GM12878 (cell line): ENCODE data around the gene ORAI3. TPM values are rescaled to one million over a fixed set of nuclear protein-coding genes. Genes with fewer than 3 reads are reported as not detected.
"Not testable (repeated sequence)": the region's sequence is repeated elsewhere in the genome, so short reads cannot be mapped to it uniquely, and the experiment has no call there.

Source experiments
- ATAC-seq: fragments of 200-7000 bp; cut with Tn5 transposase; 3 replicates; pipeline ENCODE4 v1.9.1; 2020; ENCODE audit warnings: mild to moderate bottlenecking, moderate library complexity
- BruUV-seq: library from RNA; stranded (reverse); fragments of 400-500 nt; replicated peaks from 2 replicates; lab custom pipeline; 2021; lab: Mats Ljungman, UMichigan
- CTCF ChIA-PET: fragments of 300-600 bp; sonication (Branson Sonifier 250); formaldehyde crosslinking; extraction: SDS; loops from one replicate; lab custom pipeline; 2021; ENCODE audit warnings: inconsistent platforms; lab: Yijun Ruan, JAX
- POLR2A ChIA-PET: fragments of 350-600 bp; formaldehyde crosslinking; extraction: SDS; loops from one replicate; lab custom pipeline; 2021; ENCODE audit warnings: inconsistent platforms; lab: Charles Lee
- RAD21 ChIA-PET: fragments of 300-600 bp; sonication (Branson Sonifier 250); formaldehyde crosslinking; loops from one replicate; lab custom pipeline; 2023; ENCODE audit warnings: antibody characterized with exemption; ENCODE audit not compliant: unreplicated experiment; lab: Charles Lee
- SMC1A ChIA-PET: fragments of 300-600 bp; sonication (Branson Sonifier 250); formaldehyde crosslinking; loops from one replicate; lab custom pipeline; 2023; ENCODE audit not compliant: unreplicated experiment, uncharacterized antibody; lab: Charles Lee
- DNase-seq: peaks from one replicate; pipeline ENCODE4 v3.0.0-alpha.2; 2011; ENCODE audit warnings: low read depth, low spot score
- FAIRE-seq: peaks from 3 replicates; lab custom pipeline; 2011; peaks lifted over from hg19 to GRCh38; lab: Jason Lieb, UNC
- H2AFZ ChIP-seq: 2 replicates; pipeline ENCODE4 v1.6.0; 2011; ENCODE audit warnings: low read depth, low read length, control low read depth; ENCODE audit not compliant: control insufficient read depth
- H3K27ac ChIP-seq: 2 replicates; pipeline ENCODE4 v1.5.1; 2011; ENCODE audit warnings: control low read depth; ENCODE audit not compliant: control insufficient read depth, insufficient read depth
- H3K27me3 ChIP-seq, 2 experiments: replicated peaks in 1 of 2; 2 replicates each; pipeline versions ENCODE4 v1.6.0 to v1.6.1; 2011; ENCODE audit warnings: low read length in 1 of 2; ENCODE audit not compliant: control insufficient read depth in 2 of 2, insufficient read depth in 2 of 2
- H3K36me3 ChIP-seq, 2 experiments: 2 replicates each; pipeline ENCODE4 v1.5.1; 2011; ENCODE audit warnings: low read length in 1 of 2; ENCODE audit not compliant: control insufficient read depth in 2 of 2, insufficient read depth in 2 of 2
- H3K4me1 ChIP-seq: 2 replicates; pipeline ENCODE4 v1.6.1; 2011; ENCODE audit warnings: mild to moderate bottlenecking, low read length, moderate library complexity, mixed read lengths; ENCODE audit not compliant: control insufficient read depth, insufficient read depth
- H3K4me2 ChIP-seq: 2 replicates; pipeline ENCODE4 v1.6.0; 2011; ENCODE audit warnings: control low read depth; ENCODE audit not compliant: control insufficient read depth, insufficient read depth
- H3K4me3 ChIP-seq: fragments of 200-600 bp; sonication (generic); 2 replicates; pipeline ENCODE4 v1.5.1; 2016
- H3K79me2 ChIP-seq: 2 replicates; pipeline ENCODE4 v1.6.0; 2011; ENCODE audit warnings: low read length; ENCODE audit not compliant: control insufficient read depth, insufficient read depth
- H3K9ac ChIP-seq: 2 replicates; pipeline ENCODE4 v1.8.0; 2011; ENCODE audit warnings: low read length, control low read depth, mixed read lengths; ENCODE audit not compliant: control insufficient read depth, insufficient read depth
- H3K9me3 ChIP-seq: replicated peaks from 3 replicates; pipeline ENCODE4 v1.5.1; 2011; ENCODE audit warnings: mild to moderate bottlenecking, low read length; ENCODE audit not compliant: control insufficient read depth, insufficient read depth
- H4K20me1 ChIP-seq: 2 replicates; pipeline ENCODE4 v1.6.0; 2011; ENCODE audit not compliant: control insufficient read depth, insufficient read depth
- CBFB ChIP-seq: IDR thresholded peaks from 2 replicates; pipeline ENCODE4 v1.6.1; 2016; ENCODE audit warnings: antibody characterized with exemption, low read depth
- CBX5 ChIP-seq: sonication (generic); IDR thresholded peaks from 2 replicates; pipeline ENCODE4 v1.6.1; 2016; ENCODE audit warnings: low read depth, moderate library complexity, mild to moderate bottlenecking, inconsistent platforms
- CHD1 ChIP-seq: IDR thresholded peaks from 2 replicates; pipeline ENCODE4 v1.6.1; 2012; ENCODE audit warnings: low read depth, low read length, improper control_type of control experiment
- CREB1 ChIP-seq: IDR thresholded peaks from 2 replicates; pipeline ENCODE4 v1.6.1; 2012; ENCODE audit warnings: low read depth, mild to moderate bottlenecking, inconsistent platforms
- ETV6 ChIP-seq, 2 experiments: fragments of 450-650 bp in 1 of 2; IDR thresholded peaks in 1 of 2; conservative IDR thresholded peaks in 1 of 2; 2 replicates each; pipeline ENCODE4 v1.6.1; 2014; ENCODE audit warnings: antibody characterized with exemption in 1 of 2, borderline replicate concordance in 1 of 2, low read depth in 1 of 2, mild to moderate bottlenecking in 1 of 2, moderate library complexity in 1 of 2
- HDAC2 ChIP-seq: fragments of 200-600 bp; sonication (generic); IDR thresholded peaks from 2 replicates; pipeline ENCODE4 v1.6.1; 2017
- MTA2 ChIP-seq: fragments of 450-650 bp; IDR thresholded peaks from 2 replicates; pipeline ENCODE4 v1.6.1; 2016; ENCODE audit warnings: low read depth, mild to moderate bottlenecking, moderate library complexity
- NFIC ChIP-seq: IDR thresholded peaks from 2 replicates; pipeline ENCODE4 v1.6.1; 2012; ENCODE audit warnings: low read depth, mild to moderate bottlenecking, inconsistent platforms, low read length, moderate library complexity
- NFYB ChIP-seq: IDR thresholded peaks from 2 replicates; pipeline ENCODE4 v1.6.1; 2011; ENCODE audit warnings: low read depth, mild to moderate bottlenecking, low read length, improper control_type of control experiment, moderate library complexity; ENCODE audit not compliant: insufficient read depth
- PML ChIP-seq: IDR thresholded peaks from 2 replicates; pipeline ENCODE4 v1.6.1; 2012; ENCODE audit warnings: low read length, inconsistent platforms
- RAD51 ChIP-seq: fragments of 450-650 bp; IDR thresholded peaks from 2 replicates; pipeline ENCODE4 v1.6.1; 2016; ENCODE audit warnings: moderate library complexity, mild to moderate bottlenecking, inconsistent platforms
- RB1 ChIP-seq: fragments of 450-650 bp; formaldehyde crosslinking; IDR thresholded peaks from 2 replicates; pipeline ENCODE4 v1.6.1; 2017; ENCODE audit warnings: mild to moderate bottlenecking, borderline replicate concordance
- RFX5 ChIP-seq: IDR thresholded peaks from 2 replicates; pipeline ENCODE4 v1.6.1; 2011; ENCODE audit warnings: low read depth, low read length, improper control_type of control experiment
- SPI1 ChIP-seq: IDR thresholded peaks from 2 replicates; pipeline ENCODE4 v1.6.1; 2011; ENCODE audit warnings: low read depth, mild to moderate bottlenecking, low read length, moderate library complexity, borderline replicate concordance; ENCODE audit not compliant: insufficient read depth
- SREBF2 ChIP-seq: IDR thresholded peaks from 2 replicates; pipeline ENCODE4 v1.6.1; 2012; ENCODE audit warnings: mild to moderate bottlenecking, low read length
- ZBED1 ChIP-seq: IDR thresholded peaks from 2 replicates; pipeline ENCODE4 v1.6.1; 2016; ENCODE audit warnings: borderline replicate concordance
- ZNF217 ChIP-seq: fragments of 450-650 bp; IDR thresholded peaks from 2 replicates; pipeline ENCODE4 v1.6.1; 2017; ENCODE audit warnings: antibody characterized with exemption, mild to moderate bottlenecking
- ZNF24 ChIP-seq: fragments of 450-650 bp; IDR thresholded peaks from 2 replicates; pipeline ENCODE4 v1.6.1; 2017; ENCODE audit warnings: antibody characterized with exemption, mild to moderate bottlenecking
- ZNF274 ChIP-seq: IDR thresholded peaks from one replicate; pipeline ENCODE4 v1.8.0; 2011; ENCODE audit not compliant: insufficient read length, insufficient read depth
- WGBS: methylation state at CpG from one replicate; pipeline ENCODE4 v1.1.6; 2016; ENCODE audit warnings: low lambda C conversion rate; ENCODE audit not compliant: insufficient replicate concordance, insufficient coverage; ENCODE audit errors: missing lambda C conversion rate; 5-methylcytosine and 5-hydroxymethylcytosine counted together
- in situ Hi-C: fragments of 300-500 bp; cut with MboI; formaldehyde crosslinking; loops from 9 replicates; pipeline ENCODE4 v1.14.3; 2018; ENCODE audit warnings: mixed read lengths
- intact Hi-C: fragments of 100-400 bp; cut with micrococcal nuclease; formaldehyde crosslinking; loops from one replicate; pipeline ENCODE4 v1.14.2; 2022; ENCODE audit not compliant: unreplicated experiment
- polyA plus RNA-seq, 11 experiments: library from polyadenylated mRNA; depleted of rRNA in 4 of 11; unstranded in 6 of 11; stranded (reverse) in 5 of 11; fragments of >200 nt; fragmentation: Nextera tagmentation in 4 of 11; fragmentation: Illumina TruSeq in 1 of 11; extraction: Ambion mirVana in 4 of 11; extraction: Trizol in 1 of 11; gene quantifications; 1 replicate in 1 of 11; 2 replicates in 10 of 11; pipeline versions ENCODE4 v1.2.1 to v1.2.3, GENCODE V29; 2011 to 2016; ENCODE audit warnings: inconsistent platforms in 2 of 11, missing spikeins in 2 of 11, low read depth in 1 of 11
- total RNA-seq, 4 experiments: library from RNA; depleted of rRNA in 3 of 4; stranded (reverse); fragments of >200 nt in 3 of 4; fragmentation: Illumina TruSeq in 1 of 4; extraction: Trizol in 1 of 4; gene quantifications; 2 replicates each; pipeline versions ENCODE4 v1.2.1 to v1.2.3, GENCODE V29; 2013 to 2021

Gene ORAI3
- total and polyA plus RNA-seq, 10 of the 15 experiments (the other 5 are each of a cell fraction or from before 2014, with no cell fraction given), result 3.4 to 21.9 (median 16.2) TPM

DNA sequence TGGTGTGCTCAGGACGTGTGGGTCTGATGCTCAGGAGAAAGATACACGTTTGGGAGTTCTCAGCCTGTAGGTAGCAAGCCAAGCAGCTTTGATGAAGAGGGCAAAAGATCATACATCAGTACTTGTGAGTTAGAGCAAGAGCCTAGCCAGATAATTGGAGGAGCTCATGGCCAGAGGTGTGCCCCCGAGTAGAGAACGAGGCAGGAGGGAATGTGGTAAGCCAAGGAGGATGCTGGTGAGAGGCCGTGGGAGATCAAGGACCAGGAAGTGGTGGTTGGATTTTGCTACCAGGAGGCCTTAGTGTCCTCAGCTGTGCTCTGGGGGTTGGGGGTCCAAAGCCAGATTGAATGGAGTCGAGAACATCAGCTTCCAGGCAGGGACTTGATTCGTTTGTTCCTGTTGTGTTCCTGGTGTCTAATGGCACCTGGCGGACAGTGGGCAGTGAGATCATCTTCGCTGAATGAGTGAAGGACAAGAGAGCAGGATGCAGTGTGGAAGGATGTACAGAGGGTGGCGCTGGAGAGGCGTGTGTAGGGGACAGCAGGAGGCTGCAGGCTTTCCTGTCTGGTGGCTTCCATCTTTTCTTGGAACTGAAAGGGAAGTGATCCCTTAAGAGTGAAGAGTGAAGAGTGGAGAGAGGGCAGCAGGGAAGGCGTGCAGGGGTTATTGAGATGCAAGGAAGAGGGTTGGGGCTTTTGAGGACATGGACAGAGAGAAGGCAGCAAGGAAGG, 13.9 kb upstream of the ORAI3 start (continued):
- TF ChIP-seq MTA2, result no peak
- no peak for TF ChIP-seq CREB1
- TF ChIP-seq SREBF2, result no peak
- no peak for TF ChIP-seq NFYB
- TF ChIP-seq ZNF274, result no peak
- TF ChIP-seq CHD1, result no peak
- no peak; the same call in 1 of the 2 replicates for TF ChIP-seq ZNF24
- TF ChIP-seq NFIC, result no peak
- TF ChIP-seq CBX5, result no peak

DNA sequence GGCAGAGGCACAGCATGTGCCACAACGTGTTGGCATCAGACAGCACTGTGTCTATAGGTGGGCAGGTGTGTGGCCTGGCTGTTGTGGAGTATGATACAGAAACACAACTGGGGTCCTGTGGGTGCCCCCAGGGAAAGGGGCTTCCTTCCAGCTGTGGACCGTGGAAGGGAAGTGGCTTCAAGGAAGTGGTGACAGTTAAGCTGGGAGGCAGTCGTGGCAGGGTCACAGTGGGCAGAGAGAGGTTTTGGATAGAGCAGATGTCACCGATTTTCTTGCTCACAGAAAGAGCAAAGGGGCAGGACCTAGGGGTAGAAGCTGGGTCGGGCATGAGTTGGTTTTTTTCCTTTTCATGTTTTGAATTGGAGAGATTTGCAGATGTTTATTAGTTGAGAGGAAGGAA, 11.2 kb upstream of the ORAI3 start:
- in situ Hi-C loops (no loop called here), intact Hi-C loops (no loop called here)
- Histone ChIP-seq H3K4me1 (peaks cover 9% of the 10 kb centered on the region), H3K36me3 (peaks cover 0 to 4% of the 10 kb centered on the region in 2 experiments; a peak in 2 of 4 replicates), H3K9me3 (no peaks in the 10 kb centered on the region), H3K9ac (no peak overlapping the region), H3K4me2 (no peak overlapping the region), H3K27ac (no peak overlapping the region), H4K20me1 (no peaks in the 10 kb centered on the region), H3K4me3 (no peak overlapping the region), H3K79me2 (no peaks in the 10 kb centered on the region)
- POLR2A ChIA-PET, result interaction anchor here (0.6 kb wide), 1 partner anchor 22 kb away, joined by 5 read pairs; no protein-coding TSS in a partner anchor
- DNase-seq, result no peak
- BruUV-seq, result no TSS peak
- 47% methylated on average over 5 of the region's 5 CpGs for WGBS
- no peak for ATAC-seq
- CTCF ChIA-PET, result interaction anchor here (1.5 to 4.0 kb wide), 3 partner anchors 10 to 93 kb away, joined by 3 to 14 read pairs (median 7); no protein-coding TSS in a partner anchor
- no peak for TF ChIP-seq RAD51
- TF ChIP-seq ZBED1, result no peak
- TF ChIP-seq RB1, result no peak
- no peak for TF ChIP-seq HDAC2
- TF ChIP-seq SPI1, result no peak
- no peak for TF ChIP-seq CBFB
- TF ChIP-seq ETV6 (conservative IDR thresholded peaks at IDR 0.05 in 1 of 2, IDR thresholded peaks at IDR 0.05 in 1 of 2; ENCODE audit: borderline replicate concordance in 1 of 2, low read depth in 1 of 2), result no peak
- TF ChIP-seq ZNF217, result no peak
- no peak for TF ChIP-seq RFX5
- no peak for TF ChIP-seq PML
- TF ChIP-seq, all 136 proteins: peak for 0
- ChIA-PET SMC1A (no interaction called here), RAD21 (interaction anchor here (0.6 kb wide), 1 partner anchor 205 kb away, joined by 3 read pairs; no protein-coding TSS in a partner anchor)
- Histone ChIP-seq H2AFZ (no peak overlapping the region), H3K27me3 (no peaks in the 10 kb centered on the region)
- FAIRE-seq, result no peak

DNA sequence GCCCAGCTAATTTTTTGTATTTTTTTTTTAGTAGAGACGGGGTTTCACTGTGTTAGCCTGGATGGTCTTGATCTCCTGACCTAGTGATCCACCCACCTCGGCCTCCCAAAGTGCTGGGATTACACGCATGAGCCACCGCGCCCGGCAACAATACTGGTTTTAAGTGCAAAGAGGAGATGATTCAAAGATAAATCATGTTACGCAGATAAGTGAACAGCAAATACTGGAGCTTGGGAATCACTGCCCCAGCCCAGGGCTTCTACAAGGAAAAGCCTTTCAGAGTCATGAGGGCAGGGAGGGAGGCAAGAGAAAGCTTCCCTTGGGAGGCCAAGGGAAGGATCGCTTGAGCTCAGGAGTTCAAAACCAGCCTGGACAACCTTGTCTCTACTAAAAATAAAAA, 9.3 kb upstream of the ORAI3 start:
- H3K4me1 ChIP-seq, in situ Hi-C loops, H2AFZ ChIP-seq, H3K27me3 ChIP-seq, FAIRE-seq, H3K36me3 ChIP-seq, H3K9ac ChIP-seq, BruUV-seq, H3K79me2 ChIP-seq, H3K4me2 ChIP-seq, H3K4me3 ChIP-seq, DNase-seq, H4K20me1 ChIP-seq, H3K27ac ChIP-seq, intact Hi-C loops, ATAC-seq, H3K9me3 ChIP-seq: not testable (repeated sequence)
- RAD21 ChIA-PET, result interaction anchor here (0.6 to 4.2 kb wide), 3 partner anchors 53 to 246 kb away, joined by 3 to 34 read pairs (median 3); no protein-coding TSS in a partner anchor
- 90% methylated on average over 8 of the region's 8 CpGs for WGBS
- CTCF ChIA-PET, result interaction anchor here (1.5 to 5.0 kb wide), 5 partner anchors 11 to 124 kb away, joined by 3 to 60 read pairs (median 14); no protein-coding TSS in a partner anchor
- SMC1A ChIA-PET, result interaction anchor here (1.4 to 4.0 kb wide), 3 partner anchors 16 to 324 kb away, joined by 3 to 39 read pairs (median 3); no protein-coding TSS in a partner anchor
- POLR2A ChIA-PET, result interaction anchor here (0.6 to 3.2 kb wide), 2 partner anchors 16 to 218 kb away, joined by 3 to 8 read pairs; partner anchors contain the start of gene FBXL19
